PFSK-1 (cell line): ENCODE results near the gene FAM3B.

Source experiments
- POLR2AphosphoS5 ChIP-seq: IDR thresholded peaks from 2 replicates; pipeline ENCODE4 v1.6.1; 2012; ENCODE audit warnings: low read depth, mild to moderate bottlenecking, control low read depth, low read length, moderate library complexity
- SIN3A ChIP-seq: IDR thresholded peaks from 2 replicates; pipeline ENCODE4 v1.6.1; 2012; ENCODE audit warnings: mild to moderate bottlenecking, low read length, moderate library complexity, borderline replicate concordance; ENCODE audit not compliant: insufficient read depth

GRCh38 chr21:41327753-41328152, 11.2 kb downstream of the FAM3B start:
- TF ChIP-seq SIN3A (no peak), POLR2AphosphoS5 (no peak)
